ENCODE results near the gene TMX3.

DNA sequence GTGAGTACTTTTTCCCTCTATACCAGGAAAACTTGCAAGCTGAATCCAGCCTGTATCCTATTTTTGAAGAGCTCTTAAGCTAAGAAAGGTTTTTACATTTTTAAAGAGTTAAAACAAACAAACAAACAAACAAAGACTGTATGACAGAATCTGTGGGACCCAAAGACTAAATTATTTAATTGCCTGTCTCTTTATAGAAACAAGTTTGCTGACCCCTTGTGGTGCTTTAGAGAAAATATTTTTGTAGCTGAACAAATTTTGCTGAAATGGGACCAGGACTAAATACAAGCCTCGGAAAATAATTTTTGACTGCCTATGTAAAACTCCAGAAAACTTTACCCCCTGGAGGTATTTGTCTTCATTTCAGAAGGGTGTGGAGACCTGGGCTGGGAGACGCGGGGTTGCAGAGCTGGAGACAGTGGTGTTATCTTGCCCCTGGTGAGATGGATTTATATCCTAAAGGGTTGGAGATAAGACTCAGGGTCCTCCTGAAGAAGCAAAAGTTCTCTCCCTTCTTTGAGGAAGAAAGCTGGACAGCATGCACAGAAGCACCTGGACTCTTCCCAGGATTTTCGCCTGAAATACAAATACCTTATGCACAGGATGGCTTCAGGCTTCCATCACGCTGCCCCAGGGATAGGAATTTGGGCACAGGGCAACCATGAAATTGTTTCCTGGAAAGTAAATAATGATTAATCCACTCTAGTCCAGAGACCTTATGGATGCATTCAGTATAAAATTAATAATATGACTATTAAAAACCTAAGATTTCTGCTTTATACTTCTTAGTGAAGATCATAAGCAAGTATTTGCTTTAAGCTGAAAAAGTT is 54.3 kb downstream of the TMX3 start:
- TF ChIP-seq, protein P1, sequence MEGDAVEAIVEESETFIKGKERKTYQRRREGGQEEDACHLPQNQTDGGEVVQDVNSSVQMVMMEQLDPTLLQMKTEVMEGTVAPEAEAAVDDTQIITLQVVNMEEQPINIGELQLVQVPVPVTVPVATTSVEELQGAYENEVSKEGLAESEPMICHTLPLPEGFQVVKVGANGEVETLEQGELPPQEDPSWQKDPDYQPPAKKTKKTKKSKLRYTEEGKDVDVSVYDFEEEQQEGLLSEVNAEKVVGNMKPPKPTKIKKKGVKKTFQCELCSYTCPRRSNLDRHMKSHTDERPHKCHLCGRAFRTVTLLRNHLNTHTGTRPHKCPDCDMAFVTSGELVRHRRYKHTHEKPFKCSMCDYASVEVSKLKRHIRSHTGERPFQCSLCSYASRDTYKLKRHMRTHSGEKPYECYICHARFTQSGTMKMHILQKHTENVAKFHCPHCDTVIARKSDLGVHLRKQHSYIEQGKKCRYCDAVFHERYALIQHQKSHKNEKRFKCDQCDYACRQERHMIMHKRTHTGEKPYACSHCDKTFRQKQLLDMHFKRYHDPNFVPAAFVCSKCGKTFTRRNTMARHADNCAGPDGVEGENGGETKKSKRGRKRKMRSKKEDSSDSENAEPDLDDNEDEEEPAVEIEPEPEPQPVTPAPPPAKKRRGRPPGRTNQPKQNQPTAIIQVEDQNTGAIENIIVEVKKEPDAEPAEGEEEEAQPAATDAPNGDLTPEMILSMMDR (IDR thresholded peaks at IDR 0.05), result peak; percentile 74
- no peak for TF ChIP-seq EZH2phosphoT487 (IDR thresholded peaks at IDR 0.05)
- no peak for TF ChIP-seq EZH2 (IDR thresholded peaks at IDR 0.05)

Data from neural progenitor cell (in vitro differentiated cells).